ENCODE measurements around the gene DUS1L.

The DUS1L gene

DNA sequence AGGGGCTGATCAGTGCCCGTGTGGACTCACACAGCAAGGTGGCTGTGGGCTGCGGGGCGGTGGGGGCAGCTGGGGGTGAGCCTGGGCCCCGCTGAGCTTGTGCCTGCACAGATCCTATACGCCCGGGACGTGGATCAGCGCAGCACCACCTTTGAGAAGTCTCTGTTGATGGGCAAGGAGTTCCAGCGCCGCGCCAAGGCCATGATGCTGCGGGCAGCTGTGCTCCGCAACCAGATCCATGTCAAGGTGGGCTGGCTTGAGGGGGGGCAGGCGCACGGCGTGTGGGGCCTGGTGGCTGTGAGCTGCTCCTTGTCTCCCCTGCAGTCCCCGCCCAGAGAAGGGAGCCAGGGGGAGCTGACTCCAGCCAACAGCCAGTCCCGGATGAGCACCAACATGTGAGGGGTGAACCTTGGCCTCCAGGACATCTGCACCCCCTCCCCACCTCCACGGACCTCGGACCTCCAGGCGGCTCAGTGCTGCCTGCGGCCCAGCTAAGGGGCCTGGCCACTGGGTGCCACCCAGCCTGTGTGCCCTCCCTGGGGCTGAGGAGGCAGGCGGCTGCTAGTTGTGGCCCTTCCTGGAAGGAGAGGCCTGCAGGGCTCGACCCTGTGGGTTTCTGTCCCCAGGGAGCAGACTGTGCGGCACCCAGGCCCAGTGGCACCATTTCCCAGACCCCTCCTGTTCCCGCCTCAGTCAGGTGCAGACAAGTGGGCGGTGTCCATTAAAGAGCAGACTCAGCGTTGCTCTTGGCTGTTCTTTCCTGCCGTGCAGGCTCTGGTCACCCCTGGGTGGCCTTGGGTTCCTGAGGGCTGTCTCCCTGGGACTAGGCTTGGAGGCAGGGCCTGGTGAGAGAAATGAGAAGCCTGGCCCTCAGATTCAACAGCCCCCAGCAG, 8.6 kb downstream of the DUS1L start:
- Histone ChIP-seq H3K9me3 (ENCODE audit: low read length) (no peaks in the 10 kb centered on the region), H3K36me3 (ENCODE audit: insufficient read depth, low read length) (peaks cover 84% of the 10 kb centered on the region), H2AFZ (ENCODE audit: low read length) (no peak overlapping the region), H3K4me1 (ENCODE audit: insufficient read depth, low read length, severe bottlenecking) (peaks cover 17% of the 10 kb centered on the region), H3K9me2 (ENCODE audit: low read depth, low read length) (no peaks in the 10 kb centered on the region), H3K4me3 (ENCODE audit: low read depth, low read length, poor library complexity, severe bottlenecking) (no peak overlapping the region), H3K79me2 (ENCODE audit: insufficient read depth, low read length) (0 out of 2 replicates have a peak, but pooled peaks cover 4% of the 10 kb centered on the region), H3K9ac (ENCODE audit: low read length) (no peak overlapping the region), H3F3A (ENCODE audit: insufficient read depth, low read length) (no peaks in the 10 kb centered on the region), H3K27ac (ENCODE audit: low read depth, low read length, poor library complexity, severe bottlenecking) (no peak overlapping the region), H3K4me2 (ENCODE audit: low read length) (no peak overlapping the region), H4K20me1 (ENCODE audit: insufficient read depth, low read length) (no peaks in the 10 kb centered on the region), H3K27me3 (ENCODE audit: insufficient read depth, low read length) (no peaks in the 10 kb centered on the region)
- TF ChIP-seq, protein P1, sequence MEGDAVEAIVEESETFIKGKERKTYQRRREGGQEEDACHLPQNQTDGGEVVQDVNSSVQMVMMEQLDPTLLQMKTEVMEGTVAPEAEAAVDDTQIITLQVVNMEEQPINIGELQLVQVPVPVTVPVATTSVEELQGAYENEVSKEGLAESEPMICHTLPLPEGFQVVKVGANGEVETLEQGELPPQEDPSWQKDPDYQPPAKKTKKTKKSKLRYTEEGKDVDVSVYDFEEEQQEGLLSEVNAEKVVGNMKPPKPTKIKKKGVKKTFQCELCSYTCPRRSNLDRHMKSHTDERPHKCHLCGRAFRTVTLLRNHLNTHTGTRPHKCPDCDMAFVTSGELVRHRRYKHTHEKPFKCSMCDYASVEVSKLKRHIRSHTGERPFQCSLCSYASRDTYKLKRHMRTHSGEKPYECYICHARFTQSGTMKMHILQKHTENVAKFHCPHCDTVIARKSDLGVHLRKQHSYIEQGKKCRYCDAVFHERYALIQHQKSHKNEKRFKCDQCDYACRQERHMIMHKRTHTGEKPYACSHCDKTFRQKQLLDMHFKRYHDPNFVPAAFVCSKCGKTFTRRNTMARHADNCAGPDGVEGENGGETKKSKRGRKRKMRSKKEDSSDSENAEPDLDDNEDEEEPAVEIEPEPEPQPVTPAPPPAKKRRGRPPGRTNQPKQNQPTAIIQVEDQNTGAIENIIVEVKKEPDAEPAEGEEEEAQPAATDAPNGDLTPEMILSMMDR (IDR thresholded peaks at IDR 0.05; ENCODE audit: low read length), result no peak
- no peak for TF ChIP-seq EZH2 (IDR thresholded peaks at IDR 0.05; ENCODE audit: borderline replicate concordance, low read length)

DNA sequence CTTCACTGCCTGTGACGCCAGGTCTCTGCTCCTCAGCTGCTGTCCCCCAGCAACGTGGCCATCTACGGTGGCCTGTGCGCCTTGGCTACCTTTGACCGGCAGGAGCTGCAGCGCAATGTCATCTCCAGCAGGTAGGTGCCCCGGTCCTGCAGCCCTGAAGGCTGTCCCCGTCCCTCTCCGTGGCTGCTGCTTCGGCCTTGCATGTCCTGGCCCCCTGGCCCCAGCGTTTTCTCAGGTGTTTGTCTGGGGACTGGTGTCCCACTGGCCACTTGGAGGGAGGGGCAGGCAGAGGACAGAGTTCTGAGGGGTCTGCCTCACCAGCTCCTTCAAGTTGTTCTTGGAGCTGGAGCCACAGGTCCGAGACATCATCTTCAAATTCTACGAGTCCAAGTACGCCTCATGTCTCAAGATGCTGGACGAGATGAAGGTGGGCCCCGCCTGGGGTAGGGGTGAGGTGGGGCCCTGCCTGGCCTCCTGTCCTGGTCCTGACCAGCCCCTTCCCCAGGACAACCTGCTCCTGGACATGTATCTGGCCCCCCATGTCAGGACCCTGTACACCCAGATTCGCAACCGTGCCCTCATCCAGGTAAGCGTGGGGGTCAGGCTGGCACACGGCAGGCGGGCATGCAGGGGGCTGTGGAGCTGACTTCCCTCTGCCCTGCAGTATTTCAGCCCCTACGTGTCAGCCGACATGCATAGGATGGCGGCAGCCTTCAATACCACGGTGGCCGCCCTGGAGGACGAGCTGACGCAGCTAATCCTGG, 9.5 kb downstream of the DUS1L start:
- H4K20me1 ChIP-seq (ENCODE audit: insufficient read depth, low read length), result no peaks in the 10 kb centered on the region
- no peak overlapping the region for H3K9ac ChIP-seq (ENCODE audit: low read length)
- H3K4me2 ChIP-seq (ENCODE audit: low read length), result no peak overlapping the region
- TF ChIP-seq, protein P1 (IDR thresholded peaks at IDR 0.05; ENCODE audit: low read length), result no peak
- TF ChIP-seq EZH2 (IDR thresholded peaks at IDR 0.05; ENCODE audit: borderline replicate concordance, low read length), result no peak
- H3K9me2 ChIP-seq (ENCODE audit: low read depth, low read length), result no peaks in the 10 kb centered on the region
- no peaks in the 10 kb centered on the region for H3K27me3 ChIP-seq (ENCODE audit: insufficient read depth, low read length)
- no peak overlapping the region for H3K4me3 ChIP-seq (ENCODE audit: low read depth, low read length, poor library complexity, severe bottlenecking)
- no peak overlapping the region for H2AFZ ChIP-seq (ENCODE audit: low read length)
- peaks cover 78% of the 10 kb centered on the region for H3K36me3 ChIP-seq (ENCODE audit: insufficient read depth, low read length)
- H3K9me3 ChIP-seq (ENCODE audit: low read length), result no peaks in the 10 kb centered on the region
- no peaks in the 10 kb centered on the region for H3F3A ChIP-seq (ENCODE audit: insufficient read depth, low read length)
- no peak overlapping the region for H3K27ac ChIP-seq (ENCODE audit: low read depth, low read length, poor library complexity, severe bottlenecking)
- 0 out of 2 replicates have a peak, but pooled peaks cover 4% of the 10 kb centered on the region for H3K79me2 ChIP-seq (ENCODE audit: insufficient read depth, low read length)
- H3K4me1 ChIP-seq (ENCODE audit: insufficient read depth, low read length, severe bottlenecking), result peaks cover 17% of the 10 kb centered on the region

DNA sequence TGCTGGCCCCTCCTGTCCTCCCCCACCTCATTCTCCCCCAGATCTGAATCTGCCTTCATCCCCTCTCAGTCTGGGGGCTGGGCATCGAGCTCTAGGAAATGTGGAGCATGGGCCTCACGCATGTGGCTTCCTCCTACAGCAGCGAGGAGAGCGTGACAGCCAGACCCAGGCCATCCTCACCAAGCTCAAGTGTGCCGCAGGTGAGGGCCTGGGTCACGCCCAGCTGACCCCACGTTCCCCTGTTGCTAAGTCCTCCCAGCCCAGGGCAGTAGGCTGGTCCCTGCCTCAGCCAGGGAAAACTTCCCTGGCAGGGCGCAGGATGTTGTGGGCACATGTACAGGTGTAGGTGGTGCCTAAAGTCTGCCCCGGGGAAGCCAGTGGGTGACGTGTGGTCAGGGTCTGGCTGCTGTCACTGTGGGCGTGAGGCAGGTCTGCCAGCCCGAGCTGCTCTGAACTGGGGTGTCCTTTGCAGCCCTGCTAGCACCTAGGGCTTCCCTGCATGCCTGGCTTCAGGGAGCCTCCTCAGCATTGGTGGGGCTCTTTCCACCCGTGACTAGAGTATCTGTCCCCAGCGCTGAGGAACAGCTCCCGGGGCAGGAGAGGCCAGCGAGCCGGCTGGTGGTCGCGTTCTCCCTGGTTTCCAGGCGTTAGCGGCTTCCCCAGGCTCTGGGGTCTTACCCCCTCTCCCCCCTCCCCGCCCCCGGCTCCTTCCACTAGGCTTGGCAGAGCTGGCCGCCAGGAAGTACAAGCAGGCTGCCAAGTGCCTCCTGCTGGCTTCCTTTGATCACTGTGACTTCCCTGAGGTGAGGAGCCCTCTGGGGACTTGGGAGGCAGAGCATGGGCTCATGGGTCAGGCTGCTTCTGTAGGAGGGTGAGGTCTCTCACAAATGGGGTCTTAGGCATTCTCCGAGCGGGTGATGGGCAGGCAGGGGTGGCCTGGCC, 10.3 kb downstream of the DUS1L start:
- Histone ChIP-seq H2AFZ (ENCODE audit: low read length) (no peak overlapping the region), H3K79me2 (ENCODE audit: insufficient read depth, low read length) (0 out of 2 replicates have a peak, but pooled peaks cover 4% of the 10 kb centered on the region), H3K4me1 (ENCODE audit: insufficient read depth, low read length, severe bottlenecking) (peaks cover 26% of the 10 kb centered on the region), H3K9ac (ENCODE audit: low read length) (no peak overlapping the region), H3K36me3 (ENCODE audit: insufficient read depth, low read length) (peaks cover 69% of the 10 kb centered on the region), H3K9me2 (ENCODE audit: low read depth, low read length) (no peaks in the 10 kb centered on the region), H3K27ac (ENCODE audit: low read depth, low read length, poor library complexity, severe bottlenecking) (no peak overlapping the region), H3K4me3 (ENCODE audit: low read depth, low read length, poor library complexity, severe bottlenecking) (no peak overlapping the region), H3K27me3 (ENCODE audit: insufficient read depth, low read length) (no peaks in the 10 kb centered on the region), H3K9me3 (ENCODE audit: low read length) (no peaks in the 10 kb centered on the region), H3K4me2 (ENCODE audit: low read length) (no peak overlapping the region), H3F3A (ENCODE audit: insufficient read depth, low read length) (no peaks in the 10 kb centered on the region), H4K20me1 (ENCODE audit: insufficient read depth, low read length) (no peaks in the 10 kb centered on the region)
- no peak for TF ChIP-seq EZH2 (IDR thresholded peaks at IDR 0.05; ENCODE audit: borderline replicate concordance, low read length)
- TF ChIP-seq, protein P1 (IDR thresholded peaks at IDR 0.05; ENCODE audit: low read length), result no peak
